Measurements from ENCODE around the gene ZCWPW1.
"Not testable (repeated sequence)": the region's sequence is repeated elsewhere in the genome, so short reads cannot be mapped to it uniquely, and the experiment has no call there.

Gene ZCWPW1

DNA sequence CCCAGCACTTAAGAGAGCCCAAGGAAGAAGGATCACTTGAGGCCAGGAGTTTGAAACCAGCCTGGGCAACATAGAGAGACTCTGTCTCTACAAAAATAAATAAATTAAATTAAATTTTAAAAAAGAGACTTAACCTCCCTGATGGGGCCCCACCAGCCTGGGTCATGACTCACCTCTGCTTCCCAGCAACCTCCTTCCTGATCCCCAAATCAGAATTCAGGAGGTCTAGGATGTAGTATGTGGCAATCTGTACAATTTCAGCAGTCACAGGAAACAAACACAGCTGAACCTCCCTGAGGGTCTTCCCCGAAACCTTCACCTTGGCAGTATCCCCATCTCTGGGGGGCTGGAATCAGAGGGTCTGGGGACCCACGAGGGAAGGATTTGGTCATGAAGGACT lies 17.5 kb upstream of the ZCWPW1 start:
- Mint-ChIP-seq H3K36me3 (ENCODE audit: low read depth) (no peaks in the 10 kb centered on the region), H3K9me3 (no peaks in the 10 kb centered on the region), H3K4me1 (peaks cover 30% of the 10 kb centered on the region), H3K27ac (no peak overlapping the region), H3K27me3 (ENCODE audit: low read depth, poor library complexity) (peaks cover 7% of the 10 kb centered on the region), H3K4me3 (no peak overlapping the region)
- no peak for DNase-seq
- TF ChIP-seq, protein P1, sequence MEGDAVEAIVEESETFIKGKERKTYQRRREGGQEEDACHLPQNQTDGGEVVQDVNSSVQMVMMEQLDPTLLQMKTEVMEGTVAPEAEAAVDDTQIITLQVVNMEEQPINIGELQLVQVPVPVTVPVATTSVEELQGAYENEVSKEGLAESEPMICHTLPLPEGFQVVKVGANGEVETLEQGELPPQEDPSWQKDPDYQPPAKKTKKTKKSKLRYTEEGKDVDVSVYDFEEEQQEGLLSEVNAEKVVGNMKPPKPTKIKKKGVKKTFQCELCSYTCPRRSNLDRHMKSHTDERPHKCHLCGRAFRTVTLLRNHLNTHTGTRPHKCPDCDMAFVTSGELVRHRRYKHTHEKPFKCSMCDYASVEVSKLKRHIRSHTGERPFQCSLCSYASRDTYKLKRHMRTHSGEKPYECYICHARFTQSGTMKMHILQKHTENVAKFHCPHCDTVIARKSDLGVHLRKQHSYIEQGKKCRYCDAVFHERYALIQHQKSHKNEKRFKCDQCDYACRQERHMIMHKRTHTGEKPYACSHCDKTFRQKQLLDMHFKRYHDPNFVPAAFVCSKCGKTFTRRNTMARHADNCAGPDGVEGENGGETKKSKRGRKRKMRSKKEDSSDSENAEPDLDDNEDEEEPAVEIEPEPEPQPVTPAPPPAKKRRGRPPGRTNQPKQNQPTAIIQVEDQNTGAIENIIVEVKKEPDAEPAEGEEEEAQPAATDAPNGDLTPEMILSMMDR (IDR thresholded peaks at IDR 0.05): no peak

DNA sequence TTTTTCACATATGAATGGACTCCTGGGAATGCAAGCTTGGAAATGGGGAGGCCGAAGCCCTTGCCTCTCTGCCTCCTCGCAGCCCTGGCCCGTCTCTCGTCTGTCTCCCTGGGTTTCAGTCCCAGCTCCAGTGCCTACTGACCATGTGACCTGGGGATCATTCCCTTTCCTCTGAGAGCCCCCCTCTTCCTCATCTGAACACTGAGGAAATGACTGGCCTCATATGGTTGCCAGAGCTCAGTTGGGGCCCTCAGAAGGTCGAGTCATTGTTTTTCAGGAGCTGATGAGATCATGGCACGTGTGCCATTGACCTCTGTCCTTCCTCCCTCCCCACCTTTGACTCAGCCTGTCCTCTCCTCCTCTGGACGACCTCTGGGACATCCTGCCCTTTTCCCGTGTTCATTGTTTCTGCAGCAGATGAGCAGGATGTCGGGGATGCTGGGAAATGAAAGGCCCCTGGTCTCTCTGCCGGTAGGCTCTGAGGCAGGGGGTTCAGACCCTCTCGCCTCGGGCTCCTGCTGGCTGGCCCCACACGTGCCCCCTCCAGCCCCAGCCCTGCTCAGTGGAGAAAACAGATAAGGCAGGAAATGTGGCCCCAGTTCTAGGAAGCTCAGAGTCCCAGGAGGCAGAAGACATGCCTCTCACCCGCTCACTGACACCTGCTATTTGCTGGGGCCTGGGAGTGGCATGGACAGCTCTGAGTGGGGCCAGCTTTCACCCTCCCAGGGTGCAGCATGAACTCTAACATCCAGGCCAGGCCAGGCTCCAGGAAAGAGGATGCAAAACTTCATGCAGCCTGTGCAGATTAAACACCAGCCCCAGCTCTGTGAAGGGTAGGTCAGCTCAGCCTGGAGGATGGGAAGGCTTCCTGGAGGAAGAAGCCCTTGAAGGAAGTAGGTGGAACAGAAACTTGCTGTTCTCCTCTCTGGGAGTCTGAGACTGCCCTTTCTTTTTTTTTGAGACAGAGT lies 16.1 kb upstream of the ZCWPW1 start:
- Mint-ChIP-seq H3K27ac (peak overlapping the region; percentile 90), H3K9me3 (no peaks in the 10 kb centered on the region), H3K27me3 (ENCODE audit: low read depth, poor library complexity) (peaks cover 3% of the 10 kb centered on the region), H3K4me3 (no peak overlapping the region), H3K4me1 (peaks cover 30% of the 10 kb centered on the region), H3K36me3 (ENCODE audit: low read depth) (no peaks in the 10 kb centered on the region)
- no peak for DNase-seq
- TF ChIP-seq, protein P1 (IDR thresholded peaks at IDR 0.05): no peak

DNA sequence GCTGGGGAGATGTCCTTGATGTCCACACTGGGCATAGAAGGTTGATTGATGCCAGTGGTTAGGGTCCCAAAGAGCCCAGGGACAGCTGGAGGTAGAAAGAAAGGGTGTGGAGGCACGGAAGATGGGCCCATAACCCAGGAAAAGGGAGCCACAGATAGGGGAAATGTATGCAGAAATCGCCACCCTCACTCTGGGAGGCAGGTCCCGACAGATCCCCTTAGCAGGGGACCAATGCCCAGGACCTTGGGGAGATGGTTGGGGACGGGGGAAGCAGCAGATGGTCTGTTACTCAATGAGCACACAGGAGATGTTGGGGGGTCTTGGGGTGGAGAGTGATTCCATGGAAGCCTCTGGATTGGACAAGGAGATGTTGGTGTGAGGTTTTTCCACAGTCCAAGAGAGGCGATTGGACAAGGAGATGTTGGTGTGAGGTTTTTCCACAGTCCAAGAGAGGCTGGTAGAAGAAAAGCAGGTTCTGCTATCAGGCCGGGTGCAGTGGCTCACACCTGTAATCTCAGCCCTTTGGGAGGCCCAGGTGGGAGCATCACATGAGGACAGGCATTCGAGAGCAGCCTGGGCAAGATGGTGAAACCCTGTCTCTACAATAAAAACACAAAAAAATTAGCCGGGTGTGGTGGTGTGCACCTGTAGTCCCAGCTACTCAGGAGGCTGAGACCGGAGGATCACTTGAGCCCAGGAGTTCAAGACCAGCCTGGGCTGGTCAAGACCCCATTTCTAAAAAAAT lies 14.8 kb upstream of the ZCWPW1 start:
- Mint-ChIP-seq H3K27ac (peak overlapping the region; percentile 36), H3K9me3 (no peaks in the 10 kb centered on the region), H3K27me3 (ENCODE audit: low read depth, poor library complexity) (peaks cover 3% of the 10 kb centered on the region), H3K4me3 (no peak overlapping the region), H3K4me1 (peaks cover 27% of the 10 kb centered on the region), H3K36me3 (ENCODE audit: low read depth) (no peaks in the 10 kb centered on the region)
- TF ChIP-seq, protein P1 (IDR thresholded peaks at IDR 0.05): no peak
- no peak for DNase-seq

DNA sequence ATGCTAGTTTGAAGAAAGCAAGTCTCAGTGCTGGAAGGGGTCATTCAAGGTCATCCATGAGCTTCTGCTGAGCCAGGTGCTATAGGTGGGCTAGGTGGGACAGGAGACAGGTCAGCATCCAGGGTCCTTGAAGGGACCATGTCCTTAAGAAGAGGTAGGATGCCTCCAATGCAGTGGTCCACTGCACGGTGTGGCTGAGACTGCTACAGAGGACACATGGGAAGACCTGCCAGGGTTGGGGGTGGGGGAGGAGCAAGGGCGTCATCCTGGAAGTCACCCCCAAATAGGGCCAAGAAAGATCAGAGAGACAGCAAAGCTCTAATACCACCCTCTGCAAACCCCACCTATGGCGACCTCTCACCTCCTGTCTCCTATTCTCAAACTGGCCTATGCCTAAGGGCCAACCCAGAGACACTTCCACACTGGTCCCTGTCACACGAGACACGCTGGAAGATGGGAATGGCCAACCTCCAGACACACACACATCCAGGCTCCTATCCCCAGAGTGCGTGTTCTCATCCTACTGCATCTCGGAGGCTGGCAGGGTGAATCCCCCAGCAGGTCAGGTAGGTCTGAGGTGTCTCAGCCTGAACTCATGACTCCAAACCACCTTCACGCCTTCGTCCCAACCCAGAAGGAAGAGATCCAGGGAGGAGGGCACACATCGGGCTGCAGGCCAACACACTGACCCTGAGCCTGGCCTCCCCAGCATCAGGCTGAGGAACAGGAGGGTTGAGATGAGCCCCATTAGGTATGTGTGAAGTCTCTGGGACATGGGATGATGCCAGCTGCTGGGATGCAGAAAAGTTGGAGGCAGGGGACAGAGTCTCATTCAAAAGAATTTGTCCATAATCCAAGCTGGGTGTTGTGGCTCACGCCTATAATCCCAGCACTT lies 13.4 kb upstream of the ZCWPW1 start:
- Mint-ChIP-seq H3K9me3 (no peaks in the 10 kb centered on the region), H3K4me1 (peaks cover 29% of the 10 kb centered on the region), H3K27me3 (ENCODE audit: low read depth, poor library complexity) (peaks cover 3% of the 10 kb centered on the region), H3K27ac (peak overlapping the region; percentile 36), H3K36me3 (ENCODE audit: low read depth) (no peaks in the 10 kb centered on the region), H3K4me3 (no peak overlapping the region)
- TF ChIP-seq, protein P1 (IDR thresholded peaks at IDR 0.05): no peak
- DNase-seq: no peak

DNA sequence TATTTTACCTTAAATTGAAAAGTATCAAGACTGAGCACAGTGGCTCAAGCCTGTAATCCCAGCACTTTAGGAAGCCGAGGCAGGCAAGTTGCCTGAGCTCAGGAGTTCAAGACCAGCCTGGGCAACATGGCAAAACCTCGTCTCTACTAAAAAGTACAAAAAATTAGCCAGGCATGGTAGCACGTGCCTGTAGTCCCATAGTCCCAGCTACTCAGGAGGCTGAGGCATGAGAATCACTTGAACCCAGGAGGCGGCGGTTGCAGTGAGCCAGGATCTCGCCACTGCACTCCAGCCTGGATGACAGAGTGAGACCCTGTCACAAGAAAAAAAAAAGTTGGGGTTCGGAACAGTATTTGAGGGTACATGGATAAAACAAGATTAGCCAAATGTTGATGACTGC lies 10.7 kb upstream of the ZCWPW1 start:
- DNase-seq; H3K9me3 Mint-ChIP-seq; H3K4me3 Mint-ChIP-seq; H3K36me3 Mint-ChIP-seq (ENCODE audit: low read depth); H3K27me3 Mint-ChIP-seq (ENCODE audit: low read depth, poor library complexity): not testable (repeated sequence)
- peak overlapping the region; percentile 29 for H3K27ac Mint-ChIP-seq
- peaks cover 30% of the 10 kb centered on the region for H3K4me1 Mint-ChIP-seq

DNA sequence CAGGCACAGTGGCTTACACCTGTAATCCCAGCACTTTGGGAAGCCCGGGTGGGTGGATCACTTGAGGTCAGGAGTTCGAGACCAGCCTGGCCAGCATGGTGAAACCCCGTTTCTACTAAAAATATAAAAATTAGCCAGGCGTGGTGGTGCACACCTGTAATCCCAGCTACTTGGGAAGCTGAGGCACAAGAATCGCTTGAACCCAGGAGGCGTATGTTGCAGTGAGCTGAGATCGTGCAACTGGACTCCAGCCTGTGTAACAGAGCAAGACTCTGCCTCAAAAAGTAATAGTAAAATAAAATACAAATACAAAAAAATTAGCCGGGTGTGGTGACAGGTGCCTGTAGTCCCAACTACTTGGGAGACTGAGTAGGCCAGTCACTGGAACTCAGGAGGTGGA lies 10.2 kb upstream of the ZCWPW1 start:
- peaks cover 12% of the 10 kb centered on the region for H3K36me3 Mint-ChIP-seq (ENCODE audit: low read depth)
- H3K4me3 Mint-ChIP-seq; H3K27ac Mint-ChIP-seq; H3K27me3 Mint-ChIP-seq (ENCODE audit: low read depth, poor library complexity); H3K9me3 Mint-ChIP-seq; DNase-seq: not testable (repeated sequence)
- peaks cover 31% of the 10 kb centered on the region for H3K4me1 Mint-ChIP-seq
